ES-I3 (cell line): ENCODE measurements around the gene ZC3H4.
"Not testable (repeated sequence)": the region's sequence is repeated elsewhere in the genome, so short reads cannot be mapped to it uniquely, and the experiment has no call there.

Experiments used
- H3K36me3 ChIP-seq: 2 replicates; pipeline ENCODE4 v1.6.1; 2013; ENCODE audit warnings: mild to moderate bottlenecking, low read length, control low read depth, moderate library complexity; ENCODE audit not compliant: insufficient read depth
- H3K4me1 ChIP-seq: 2 replicates; pipeline ENCODE4 v1.6.1; 2013; ENCODE audit warnings: mild to moderate bottlenecking, control low read depth, low read length; ENCODE audit not compliant: insufficient read depth
- H3K9ac ChIP-seq: 2 replicates; pipeline ENCODE4 v1.6.1; 2013; ENCODE audit warnings: low read depth, mild to moderate bottlenecking, low read length, moderate library complexity
- H3K9me3 ChIP-seq: 2 replicates; pipeline ENCODE4 v1.6.1; 2013; ENCODE audit warnings: mild to moderate bottlenecking, low read length, moderate library complexity; ENCODE audit not compliant: control insufficient read depth, insufficient read depth

ZC3H4 gene

DNA sequence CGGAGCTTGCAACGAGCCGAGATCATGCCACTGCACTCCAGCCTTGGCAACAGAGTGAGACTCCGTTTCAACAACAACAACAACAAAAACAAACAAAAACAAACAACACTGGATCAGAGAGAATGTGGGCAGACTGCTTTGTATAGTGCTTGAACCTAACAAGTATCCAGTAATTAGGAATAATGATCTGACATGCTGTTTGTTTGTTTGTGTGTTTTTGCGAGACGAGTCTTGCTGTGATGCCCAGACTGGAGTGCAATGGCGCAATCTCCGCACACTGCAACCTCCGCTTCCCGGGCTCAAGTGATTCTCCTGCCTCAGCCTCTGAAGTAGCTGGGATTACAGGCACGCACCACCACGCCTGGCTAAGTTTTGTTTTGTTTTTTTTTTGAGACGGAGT is 31.1 kb upstream of the ZC3H4 start:
- Histone ChIP-seq H3K36me3 (peaks cover 49% of the 10 kb centered on the region), H3K9ac (no peak overlapping the region), H3K9me3 (no peaks in the 10 kb centered on the region), H3K4me1 (peaks cover 6% of the 10 kb centered on the region)

DNA sequence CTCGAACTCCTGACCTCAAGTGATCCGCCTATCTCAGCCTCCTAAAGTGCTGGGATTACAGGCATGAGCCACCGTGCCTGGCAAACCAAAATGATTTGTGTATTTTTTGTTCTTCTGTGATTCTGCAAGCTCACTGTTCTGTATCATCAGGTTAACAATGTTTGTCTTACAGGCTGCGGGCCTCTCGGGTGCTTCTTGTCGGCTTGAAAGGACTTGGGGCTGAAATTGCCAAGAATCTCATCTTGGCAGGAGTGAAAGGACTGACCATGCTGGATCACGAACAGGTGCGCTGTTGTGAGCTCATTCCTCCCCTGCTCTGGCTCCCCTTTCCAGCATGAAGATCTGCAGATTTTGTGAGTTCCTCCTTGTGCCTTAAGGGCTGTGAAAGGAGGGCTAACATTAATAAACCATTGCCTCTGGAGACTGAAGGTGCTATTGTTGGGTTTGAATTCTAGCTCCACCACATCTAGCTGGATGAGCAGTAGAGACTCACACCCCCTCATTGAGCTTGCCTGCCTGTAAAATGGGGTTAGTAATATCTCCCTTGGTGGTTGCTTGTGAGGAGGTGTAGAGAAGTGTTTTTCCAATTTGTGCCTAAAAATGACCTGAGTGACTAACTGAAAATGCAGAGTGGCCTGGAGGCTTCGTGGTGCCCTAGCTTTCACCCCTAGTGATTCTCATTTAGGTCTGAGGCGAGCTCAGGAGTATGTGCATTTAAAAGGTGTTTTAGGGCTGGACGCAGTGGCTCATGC is 29.9 kb upstream of the ZC3H4 start:
- no peaks in the 10 kb centered on the region for H3K9me3 ChIP-seq
- H3K4me1 ChIP-seq: peaks cover 6% of the 10 kb centered on the region
- peaks cover 49% of the 10 kb centered on the region for H3K36me3 ChIP-seq
- no peak overlapping the region for H3K9ac ChIP-seq

DNA sequence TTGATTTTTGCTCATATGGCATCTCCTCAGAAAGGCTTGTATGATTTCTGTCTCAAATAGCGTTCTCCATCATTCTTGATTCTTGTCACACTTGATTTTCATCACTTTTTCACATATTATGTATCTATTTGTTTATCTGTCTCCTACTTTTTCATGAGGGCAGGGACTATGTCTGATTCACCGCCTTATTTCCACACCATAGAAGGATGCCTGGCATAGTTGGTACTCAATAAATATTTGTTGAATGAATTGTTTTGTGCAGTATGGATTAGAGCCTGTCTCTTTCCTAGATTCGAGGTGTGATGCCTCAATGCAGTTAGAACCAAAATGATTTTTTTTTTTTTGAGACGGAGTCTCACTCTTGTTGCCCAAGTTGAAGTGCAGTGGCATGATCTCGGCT is 29.2 kb upstream of the ZC3H4 start:
- Histone ChIP-seq H3K9me3 (no peaks in the 10 kb centered on the region), H3K9ac (no peak overlapping the region), H3K36me3 (peaks cover 43% of the 10 kb centered on the region), H3K4me1 (peaks cover 6% of the 10 kb centered on the region)

DNA sequence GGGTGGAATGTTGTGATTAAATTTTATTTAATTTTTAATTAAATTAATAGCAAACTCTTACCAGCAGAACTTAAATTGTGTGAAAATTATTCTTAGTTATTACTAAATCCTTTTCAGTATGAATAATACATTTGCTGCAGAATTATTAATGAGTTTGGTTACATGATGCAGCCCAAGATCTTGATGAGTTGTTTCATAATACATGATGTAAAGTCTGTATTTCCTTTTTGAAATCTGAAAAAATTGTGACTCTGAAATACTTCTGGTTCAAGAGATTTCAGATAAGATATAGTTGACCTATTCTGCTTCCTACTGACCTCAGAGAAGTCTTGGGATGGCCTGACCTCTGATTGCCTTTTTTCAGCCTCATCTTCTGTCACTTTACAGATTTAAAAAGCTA is 28.1 kb upstream of the ZC3H4 start:
- Histone ChIP-seq H3K36me3 (peaks cover 37% of the 10 kb centered on the region), H3K9ac (no peak overlapping the region), H3K9me3 (no peaks in the 10 kb centered on the region)

DNA sequence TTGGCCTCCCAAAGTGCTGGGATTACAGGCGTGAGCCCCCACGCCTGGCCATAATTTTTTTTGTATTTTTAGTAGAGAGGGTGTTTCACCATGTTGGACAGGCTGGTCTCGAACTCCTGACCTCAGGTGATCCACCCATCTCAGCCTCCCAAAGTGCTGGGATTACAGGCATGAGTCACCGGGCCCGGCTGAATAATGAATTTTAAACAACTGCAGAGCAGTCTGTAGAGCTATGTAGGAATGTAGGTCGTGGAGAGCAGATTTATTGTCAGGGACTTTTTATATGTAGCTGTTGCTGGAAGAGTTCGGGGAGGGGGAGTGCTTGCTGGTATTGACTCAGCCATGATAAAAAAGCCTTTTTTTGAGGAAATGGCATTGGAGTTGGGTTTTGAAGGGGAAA is 27.7 kb upstream of the ZC3H4 start:
- H3K9me3 ChIP-seq: not testable (repeated sequence)

More for the DNA sequence above, 28.1 kb upstream of the ZC3H4 start:
- H3K4me1 ChIP-seq: peaks cover 6% of the 10 kb centered on the region

DNA sequence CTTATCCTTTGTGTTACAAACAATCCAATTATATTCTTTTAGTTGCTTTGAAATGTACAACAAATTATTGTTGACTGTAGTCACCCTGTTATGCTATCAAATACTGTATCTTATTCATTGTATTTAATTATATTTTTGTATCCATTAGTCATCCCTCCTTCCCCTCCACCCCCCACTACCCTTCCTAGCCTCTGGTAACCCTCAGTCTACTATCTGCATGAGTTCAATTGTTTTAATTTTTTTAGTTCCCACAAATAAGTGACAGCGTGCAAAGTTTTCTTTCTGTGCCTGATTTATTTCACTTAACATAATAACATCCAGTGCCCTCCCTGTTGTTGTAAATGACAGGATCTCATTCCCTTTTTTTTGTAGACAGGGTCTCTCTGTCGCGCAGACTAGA is 21.6 kb upstream of the ZC3H4 start:
- H3K4me1 ChIP-seq: peaks cover 15% of the 10 kb centered on the region
- no peaks in the 10 kb centered on the region for H3K9me3 ChIP-seq
- no peak overlapping the region for H3K9ac ChIP-seq
- H3K36me3 ChIP-seq: peaks cover 17% of the 10 kb centered on the region

More for the DNA sequence above, 27.7 kb upstream of the ZC3H4 start:
- not testable (repeated sequence) for H3K9ac ChIP-seq, H3K4me1 ChIP-seq
- H3K36me3 ChIP-seq: peaks cover 34% of the 10 kb centered on the region

DNA sequence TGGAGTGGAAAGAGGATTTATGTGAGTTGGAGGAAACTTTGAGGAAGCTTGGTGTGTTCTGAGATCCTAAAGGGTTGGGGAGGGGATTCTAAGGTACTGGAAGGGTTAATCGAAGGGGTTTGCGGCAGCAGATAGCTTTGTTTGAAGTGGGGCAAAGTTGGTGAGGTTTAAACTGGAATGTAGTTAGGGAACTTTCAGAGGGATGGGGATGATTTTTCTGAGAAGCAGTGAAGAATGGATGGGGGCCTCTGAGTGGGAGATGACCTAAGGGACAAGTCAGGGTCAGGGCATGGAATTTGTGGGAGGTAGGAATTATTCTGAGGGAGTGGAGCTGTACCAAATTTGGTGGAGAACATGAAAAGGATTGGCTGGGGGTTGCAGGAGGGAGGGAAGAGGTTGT is 21.0 kb upstream of the ZC3H4 start:
- Histone ChIP-seq H3K9me3 (no peaks in the 10 kb centered on the region), H3K9ac (peak overlapping the region; percentile 7; the same call in 1 of the 2 replicates), H3K4me1 (peaks cover 15% of the 10 kb centered on the region), H3K36me3 (peaks cover 17% of the 10 kb centered on the region)

DNA sequence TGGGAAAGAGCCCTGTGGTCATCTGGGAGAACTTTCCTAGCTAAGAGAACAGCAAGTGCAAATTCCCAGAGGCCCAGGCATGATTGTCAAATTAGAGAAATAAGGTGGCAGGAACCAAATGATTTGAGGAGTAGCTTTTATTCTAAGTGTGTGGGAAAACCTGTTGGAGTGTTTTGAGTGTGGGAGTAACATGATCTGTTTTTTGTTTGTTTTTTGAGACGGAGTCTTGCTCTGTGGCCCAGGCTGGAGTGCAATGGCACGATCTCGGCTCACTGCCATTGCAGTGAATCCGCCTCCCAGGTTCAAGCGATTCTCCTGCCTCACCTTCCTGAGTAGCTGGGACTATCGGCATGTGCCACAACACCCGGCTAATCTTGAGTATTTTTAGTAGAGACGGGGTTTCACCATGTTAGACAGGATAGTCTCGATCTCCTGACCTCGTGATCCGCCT is 19.5 kb upstream of the ZC3H4 start:
- H3K9me3 ChIP-seq: no peaks in the 10 kb centered on the region
- no peak overlapping the region for H3K9ac ChIP-seq
- H3K36me3 ChIP-seq: peaks cover 17% of the 10 kb centered on the region
- H3K4me1 ChIP-seq: peaks cover 15% of the 10 kb centered on the region

DNA sequence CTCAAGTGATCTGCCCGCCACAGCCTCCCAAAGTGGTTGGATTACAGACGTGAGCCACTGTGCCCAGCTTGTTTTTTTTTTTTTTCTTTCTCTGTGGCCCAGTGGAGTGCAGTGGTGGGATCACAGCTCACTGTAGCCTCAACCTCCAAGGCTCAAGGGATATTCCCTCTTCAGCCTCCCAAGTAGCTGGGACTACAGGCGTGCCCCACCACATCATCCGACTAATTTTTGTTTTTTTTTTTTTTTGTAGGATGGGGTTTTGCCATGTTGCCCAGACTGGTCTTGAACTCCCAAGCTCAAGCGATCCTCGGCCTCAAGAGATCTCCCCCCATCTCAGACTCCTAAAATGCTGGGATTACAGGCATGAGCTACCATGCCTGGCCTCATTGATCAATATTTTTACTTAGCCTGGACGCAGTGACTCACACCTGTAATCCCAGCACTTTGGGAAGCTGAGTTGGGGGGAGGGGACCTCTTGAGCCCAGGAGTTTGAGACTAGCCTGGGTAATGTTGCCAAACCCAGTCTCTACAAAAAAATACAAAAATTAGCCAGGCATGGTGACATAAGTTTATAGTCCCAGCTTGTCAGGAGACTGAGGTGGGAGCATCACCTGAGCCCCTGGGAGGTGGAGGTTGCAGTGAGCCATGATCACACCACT is 18.7 kb upstream of the ZC3H4 start:
- Histone ChIP-seq H3K36me3 (peaks cover 17% of the 10 kb centered on the region), H3K4me1 (peaks cover 15% of the 10 kb centered on the region), H3K9me3 (no peaks in the 10 kb centered on the region), H3K9ac (peak overlapping the region; percentile 91; the same call in 1 of the 2 replicates)

DNA sequence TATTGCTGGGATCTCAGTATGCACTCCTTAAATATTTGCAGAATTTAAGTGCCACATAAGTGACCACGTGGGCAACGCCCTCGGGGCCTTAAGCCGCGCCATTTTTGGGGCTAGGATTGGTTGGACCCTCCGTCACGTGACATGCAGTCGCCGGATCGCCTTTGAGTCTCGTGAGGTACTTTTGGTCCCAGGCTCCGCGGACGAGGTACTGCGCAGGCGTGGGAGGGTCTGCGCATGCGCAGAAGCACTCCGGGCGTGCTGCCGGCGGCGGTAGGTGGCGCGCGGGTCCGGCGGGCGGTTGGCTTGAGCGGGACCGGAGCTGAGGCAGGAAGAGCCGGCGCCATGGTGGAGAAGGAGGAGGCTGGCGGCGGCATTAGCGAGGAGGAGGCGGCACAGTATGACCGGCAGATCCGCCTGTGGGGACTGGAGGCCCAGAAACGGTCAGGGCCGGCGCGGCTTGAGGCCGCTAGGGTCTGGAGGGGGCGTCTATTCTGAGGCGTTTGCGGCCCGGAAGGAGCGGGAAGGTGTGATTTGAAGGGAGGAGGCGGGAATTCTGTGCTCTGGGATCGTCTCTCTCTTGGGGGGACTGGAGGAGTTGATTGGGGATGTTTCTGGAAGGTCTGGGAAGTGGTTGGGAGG is 17.1 kb upstream of the ZC3H4 start, which contains the start of gene SAE1:
TSS of gene SAE1 (plus strand) at position 247 of the 639 bp plus-strand sequence. CDS start at position 343, 96 bp downstream.
- Histone ChIP-seq H3K9ac (peak within 1 kb of the TSS; percentile 91), H3K36me3 (peaks cover 13% of the 10 kb centered on the region), H3K4me1 (peaks cover 15% of the 10 kb centered on the region), H3K9me3 (no peaks in the 10 kb centered on the region)

DNA sequence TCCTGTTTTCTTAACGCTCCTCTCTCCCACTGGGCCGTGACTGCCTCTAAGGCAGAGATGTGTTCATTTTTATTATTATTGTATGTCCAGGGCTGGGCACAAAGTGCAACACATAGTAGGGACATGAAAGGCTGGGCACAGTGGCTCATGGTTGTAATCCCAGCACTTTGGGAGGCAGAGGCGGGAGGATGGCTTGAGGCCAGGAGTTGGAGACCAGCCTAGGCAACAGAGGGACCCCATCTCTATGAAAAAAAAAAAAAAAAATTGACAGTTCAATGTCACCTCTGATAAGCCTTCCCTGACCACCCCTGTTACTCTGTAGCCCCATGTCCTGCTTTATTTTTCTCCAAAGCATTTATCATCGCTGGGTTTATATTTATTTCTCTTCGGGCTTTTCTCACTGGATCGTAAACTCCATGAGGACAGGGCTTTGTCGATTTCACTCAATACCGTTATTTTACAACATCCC is 16.6 kb upstream of the ZC3H4 start:
- peaks cover 15% of the 10 kb centered on the region for H3K4me1 ChIP-seq
- peak overlapping the region; percentile 10; the same call in 1 of the 2 replicates for H3K9ac ChIP-seq
- H3K36me3 ChIP-seq: peaks cover 13% of the 10 kb centered on the region

DNA sequence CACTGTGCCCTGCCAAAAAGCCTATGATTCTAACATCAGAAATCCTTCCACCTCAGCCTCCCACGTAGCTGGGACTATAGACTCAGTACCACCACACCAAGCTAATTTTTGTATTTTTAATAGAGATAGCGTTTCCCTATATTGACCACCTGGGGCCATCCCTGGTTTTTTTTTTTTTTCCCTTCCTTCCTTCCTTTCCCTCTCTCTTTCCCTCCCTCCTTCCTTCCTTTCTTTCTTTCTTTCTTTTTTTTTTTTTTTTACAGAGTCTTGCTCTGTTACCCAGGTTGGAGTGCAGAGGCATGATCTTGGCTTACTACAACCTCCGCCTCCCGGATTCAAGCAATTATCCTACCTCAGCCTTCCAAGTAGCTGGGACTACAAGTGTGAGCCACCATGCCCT is 16.0 kb upstream of the ZC3H4 start:
- Histone ChIP-seq H3K4me1 (peaks cover 18% of the 10 kb centered on the region), H3K9ac (no peak overlapping the region), H3K9me3 (no peaks in the 10 kb centered on the region), H3K36me3 (peaks cover 13% of the 10 kb centered on the region)

More for the DNA sequence above, 16.6 kb upstream of the ZC3H4 start:
- H3K9me3 ChIP-seq: no peaks in the 10 kb centered on the region

DNA sequence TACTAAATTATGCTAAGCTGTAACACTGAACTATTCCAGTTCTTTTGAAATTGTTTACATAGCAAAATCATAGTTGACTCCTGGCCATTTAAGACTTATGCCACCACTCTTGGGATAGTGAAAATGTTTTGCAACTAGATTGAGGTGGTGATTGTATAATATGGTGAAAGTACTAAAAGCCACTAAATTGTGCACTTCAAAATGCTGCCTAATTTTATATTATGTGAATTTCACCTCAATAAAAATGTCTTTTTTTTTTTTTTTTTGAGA is 12.0 kb upstream of the ZC3H4 start:
- no peaks in the 10 kb centered on the region for H3K9me3 ChIP-seq
- no peak overlapping the region for H3K9ac ChIP-seq
- peaks cover 4% of the 10 kb centered on the region for H3K4me1 ChIP-seq
- H3K36me3 ChIP-seq: no peaks in the 10 kb centered on the region

DNA sequence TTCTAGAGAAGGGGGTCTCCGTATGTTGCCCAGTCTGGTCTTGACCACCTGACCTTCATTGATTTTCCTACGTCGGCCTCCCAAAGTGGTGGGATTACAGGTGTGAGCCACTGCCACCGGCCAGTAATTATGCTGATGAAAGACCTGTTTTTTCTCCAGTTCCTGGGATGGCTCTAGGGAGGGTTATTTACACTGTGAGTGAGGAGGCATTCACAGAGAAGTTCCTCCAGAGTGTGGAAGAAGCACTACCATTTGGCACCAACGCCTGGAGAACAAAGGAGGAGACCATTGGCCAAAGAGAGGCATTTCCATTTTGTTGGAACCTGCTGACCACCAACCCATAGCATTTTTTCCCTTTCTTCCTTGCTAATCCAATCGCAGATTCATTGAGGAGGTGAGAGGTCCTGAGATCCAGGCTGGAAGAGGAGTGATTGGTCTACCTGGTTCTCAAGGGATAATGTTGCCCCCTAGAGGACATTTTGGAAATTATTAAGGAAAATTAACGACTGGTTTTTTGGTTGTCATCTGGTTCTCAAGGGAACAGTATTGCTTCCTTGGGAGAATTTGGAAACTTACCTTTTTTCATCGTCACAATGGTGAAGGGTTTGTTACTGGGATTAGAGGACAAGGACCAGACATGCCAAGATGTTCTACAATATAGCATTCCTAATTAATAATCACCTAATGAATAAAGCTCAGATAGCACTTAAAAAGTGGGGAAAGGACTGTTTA is 11.5 kb upstream of the ZC3H4 start:
- H3K9ac ChIP-seq: peak overlapping the region; percentile 3; the same call in 1 of the 2 replicates
- H3K4me1 ChIP-seq: peaks cover 4% of the 10 kb centered on the region
- no peaks in the 10 kb centered on the region for H3K36me3 ChIP-seq
- no peaks in the 10 kb centered on the region for H3K9me3 ChIP-seq
